Endothelial cell of umbilical vein (primary cell): ENCODE measurements around the gene UPP2. TPM values are rescaled to one million over a fixed set of nuclear protein-coding genes. Genes with fewer than 3 reads are reported as not detected.

Source experiments
- Bru-seq: library from RNA; stranded (reverse); fragments of 400-500 nt; gene quantifications from one replicate; lab custom pipeline; 2021; lab: Mats Ljungman, UMichigan
- BruChase-seq, 2 experiments: library from RNA; stranded (reverse); fragments of 400-500 nt; gene quantifications; one replicate each; lab custom pipeline; 2021; lab: Mats Ljungman, UMichigan
- BruUV-seq: library from RNA; stranded (reverse); fragments of 400-500 nt; replicated peaks from 2 replicates; lab custom pipeline; 2021; lab: Mats Ljungman, UMichigan
- CTCF ChIA-PET: fragments of 300-600, 350-600 bp; sonication (Branson Sonifier 250); formaldehyde crosslinking; loops from one replicate; lab custom pipeline; 2021; ENCODE audit warnings: antibody characterized with exemption, inconsistent platforms; lab: Charles Lee
- POLR2A ChIA-PET: fragments of 300-600, 350-600 bp; sonication (Branson Sonifier 250); formaldehyde crosslinking; loops from one replicate; lab custom pipeline; 2021; ENCODE audit warnings: antibody characterized with exemption, inconsistent platforms; lab: Charles Lee
- DNase-seq: peaks from one replicate; pipeline ENCODE4 v3.0.0-alpha.2; 2011; ENCODE audit warnings: low read depth, low spot score
- FAIRE-seq: peaks from 2 replicates; lab custom pipeline; 2011; peaks lifted over from hg19 to GRCh38; lab: Jason Lieb, UNC
- H2AFZ ChIP-seq: 2 replicates; pipeline ENCODE4 v1.6.0; 2012; ENCODE audit warnings: low read depth, low read length, control low read depth, inconsistent platforms
- H3K27ac ChIP-seq: 2 replicates; pipeline ENCODE4 v1.5.1; 2011; ENCODE audit warnings: low read depth, mild to moderate bottlenecking, control low read depth, low read length, moderate library complexity; ENCODE audit not compliant: insufficient read depth
- H3K27me3 ChIP-seq, 2 experiments: 2 replicates each; pipeline versions ENCODE4 v1.6.0 to v1.6.1; 2011; ENCODE audit warnings: low read length in 2 of 2, mixed read lengths in 1 of 2; ENCODE audit not compliant: control insufficient read depth in 2 of 2, insufficient read depth in 2 of 2
- H3K36me3 ChIP-seq, 2 experiments: 2 replicates in 1 of 2; 3 replicates in 1 of 2; pipeline ENCODE4 v1.5.1; 2011; ENCODE audit warnings: low read length in 2 of 2, mild to moderate bottlenecking in 1 of 2, moderate library complexity in 1 of 2; ENCODE audit not compliant: control insufficient read depth in 2 of 2, insufficient read depth in 2 of 2; ENCODE audit errors: extremely low read depth in 1 of 2
- H3K4me1 ChIP-seq: 3 replicates; pipeline ENCODE4 v1.5.1; 2011; ENCODE audit warnings: mild to moderate bottlenecking, low read length; ENCODE audit not compliant: control insufficient read depth, insufficient read depth; ENCODE audit errors: extremely low read depth
- H3K4me2 ChIP-seq: 2 replicates; pipeline ENCODE4 v1.6.1; 2011; ENCODE audit warnings: low read length, control low read depth, mixed read lengths; ENCODE audit not compliant: insufficient read depth
- H3K4me3 ChIP-seq, 3 experiments: fragments of 200-600 bp in 1 of 3; sonication (generic), shearing (Covaris generic) in 1 of 3; replicated peaks in 1 of 3; 2 replicates each; pipeline ENCODE4 v1.5.1; 2011 to 2016; ENCODE audit warnings: control low read depth in 3 of 3, low read length in 3 of 3, mild to moderate bottlenecking in 2 of 3, inconsistent platforms in 1 of 3, low read depth in 1 of 3, moderate library complexity in 1 of 3; ENCODE audit not compliant: insufficient read depth in 1 of 3
- H3K79me2 ChIP-seq: 2 replicates; pipeline ENCODE4 v1.6.0; 2012; ENCODE audit warnings: low read length, inconsistent platforms; ENCODE audit not compliant: control insufficient read depth, insufficient read depth
- H3K9ac ChIP-seq: replicated peaks from 2 replicates; pipeline ENCODE3; 2011; ENCODE audit warnings: low read length, control low read depth; ENCODE audit not compliant: insufficient read depth; ENCODE audit errors: extremely low read depth
- H3K9me1 ChIP-seq: replicated peaks from 3 replicates; pipeline ENCODE4 v1.6.0; 2011; ENCODE audit warnings: mild to moderate bottlenecking, low read length; ENCODE audit not compliant: control insufficient read depth, insufficient read depth; ENCODE audit errors: extremely low read depth
- H3K9me3 ChIP-seq: replicated peaks from 2 replicates; pipeline ENCODE4 v1.5.1; 2012; ENCODE audit warnings: low read length, inconsistent platforms; ENCODE audit not compliant: control insufficient read depth, insufficient read depth
- H4K20me1 ChIP-seq: replicated peaks from 2 replicates; pipeline ENCODE3; 2011; ENCODE audit warnings: mild to moderate bottlenecking, low read length; ENCODE audit not compliant: control insufficient read depth, insufficient read depth; ENCODE audit errors: extremely low read depth
- CTCF ChIP-seq, 2 donors: IDR thresholded peaks; 1 replicate in 1 of 2; 2 replicates in 1 of 2; pipeline ENCODE4 v1.5.1; 2011; ENCODE audit warnings: low read length in 2 of 2, mild to moderate bottlenecking in 2 of 2, moderate library complexity in 2 of 2, control low read depth in 1 of 2, inconsistent platforms in 1 of 2, low read depth in 1 of 2; ENCODE audit not compliant: insufficient read depth in 1 of 2; ENCODE audit errors: extremely low read depth in 1 of 2
- EZH2 ChIP-seq: IDR thresholded peaks from 2 replicates; pipeline ENCODE4 v1.6.1; 2012; ENCODE audit warnings: borderline replicate concordance, low read depth, mild to moderate bottlenecking, moderate library complexity, low read length, inconsistent platforms; ENCODE audit not compliant: severe bottlenecking
- JUN ChIP-seq: IDR thresholded peaks from 2 replicates; pipeline ENCODE4 v1.6.1; 2011; ENCODE audit warnings: borderline replicate concordance, low read depth; ENCODE audit not compliant: insufficient read length, insufficient read depth
- MYC ChIP-seq: IDR thresholded peaks from one replicate; pipeline ENCODE4 v1.6.1; 2011; ENCODE audit warnings: mild to moderate bottlenecking, low read depth, low read length
- dilution Hi-C: fragments of 300-500 bp; cut with MboI; formaldehyde crosslinking; loops from one replicate; pipeline ENCODE4 v1.15.0; 2019; ENCODE audit warnings: low sequenced_read_pairs; ENCODE audit not compliant: extremely low pct_ligation_motif_present
- intact Hi-C: fragments of 100-400 bp; cut with micrococcal nuclease; formaldehyde crosslinking; loops from one replicate; pipeline ENCODE4 v1.10.0; 2022
- long read RNA-seq: library from polyadenylated mRNA; stranded (forward); transcript quantifications from one replicate; pipeline ENCODE4 v2.0.0, GENCODE V29; 2021
- polyA minus RNA-seq, 3 experiments: library from RNA; depleted of rRNA, polyadenylated mRNA; stranded (reverse); fragments of >200 nt; gene quantifications; 1 replicate in 1 of 3; 2 replicates in 2 of 3; pipeline ENCODE4 v1.2.3, GENCODE V29; 2011
- polyA plus RNA-seq, 4 experiments: library from polyadenylated mRNA; depleted of rRNA in 3 of 4; stranded (reverse) in 3 of 4; unstranded in 1 of 4; fragments of >200 nt; gene quantifications; 2 replicates each; pipeline versions ENCODE4 v1.2.1 to v1.2.3, GENCODE V29; 2011 to 2012; ENCODE audit warnings: missing spikeins in 1 of 4
- total RNA-seq: library from RNA; stranded (reverse); gene quantifications from 2 replicates; pipeline ENCODE4 v1.2.3, GENCODE V29; 2021

UPP2 gene
- total RNA-seq (not detected in 2 replicates), polyA plus RNA-seq (not detected in 2 replicates), polyA minus RNA-seq (not detected in 2 replicates), Bru-seq, nascent RNA (percentile 12 among the genes with signal in this experiment), BruChase-seq, experiment 1, labeled RNA remaining after a 6-hour chase (percentile 14 among the genes with signal in this experiment), BruChase-seq, experiment 2, labeled RNA remaining after a 2-hour chase (percentile 15 among the genes with signal in this experiment)
- not detected in 2 replicates for polyA plus RNA-seq (2011; cell fraction: cytosol; rRNA removed)
- not detected in 2 replicates for polyA plus RNA-seq (2011; cell fraction: nucleus; rRNA removed)
- not detected in 2 replicates for polyA plus RNA-seq (2012)
- polyA minus RNA-seq (2011; cell fraction: cytosol; rRNA and poly(A)+ RNA removed): not detected
- not detected in 2 replicates for polyA minus RNA-seq (2011; cell fraction: nucleus; rRNA and poly(A)+ RNA removed)
- long read RNA-seq, partial matches to known transcripts: 0 of 1 reads
- long read RNA-seq, other reads (novel, unspliced or antisense): 1 of 1 reads

DNA sequence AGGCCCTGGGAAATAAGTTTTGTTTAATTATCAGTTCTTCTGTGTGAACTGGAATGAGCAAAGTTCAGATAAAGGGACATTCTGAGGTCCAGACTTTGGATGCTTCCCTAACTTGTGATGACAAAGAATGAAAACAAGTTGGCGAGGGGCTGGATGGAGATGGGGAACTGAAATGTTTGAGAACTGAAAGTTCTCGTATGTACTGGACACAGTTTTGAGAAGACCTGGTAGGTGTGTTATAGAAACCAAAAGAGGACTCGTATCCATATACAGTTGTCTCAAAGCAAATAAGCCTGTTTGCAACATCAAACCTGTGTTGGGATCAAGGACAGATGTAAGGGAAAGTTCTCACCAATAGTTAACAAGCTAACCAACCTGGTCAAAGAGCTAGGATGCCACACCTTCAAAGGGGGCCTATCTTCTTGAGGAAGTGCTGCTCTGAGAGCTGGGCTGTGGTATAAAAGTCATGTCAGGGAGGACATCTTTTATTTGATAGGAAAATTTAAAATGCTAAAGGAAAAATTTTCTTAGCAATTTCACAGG, at the start of gene UPP2:
UPP2 (plus strand) TSS at position 493 of the 543 bp plus-strand sequence. CDS start 188 bp downstream, outside the sequence.
- ChIA-PET POLR2A (no interaction called here), CTCF (no interaction called here)

More for the DNA sequence above, at the start of gene UPP2:
- no peaks in the 10 kb centered on the region for H4K20me1 ChIP-seq
- DNase-seq (no peak), FAIRE-seq (no peak)
- no peaks in the 10 kb centered on the region for H3K79me2 ChIP-seq
- intact Hi-C loops: no loop called here
- no peak within 1 kb of the TSS for H3K27ac ChIP-seq
- H3K36me3 ChIP-seq: no peaks in the 10 kb centered on the region
- no peak within 1 kb of the TSS for H3K4me3 ChIP-seq
- dilution Hi-C loops: no loop called here
- BruUV-seq: no TSS peak
- no peak within 1 kb of the TSS for H2AFZ ChIP-seq
- H3K9me1 ChIP-seq: no peaks in the 10 kb centered on the region
- TF ChIP-seq CTCF (IDR thresholded peaks at IDR 0.05; ENCODE audit: extremely low read depth in 1 of 2, insufficient read depth in 1 of 2, low read depth in 1 of 2, low read length in 2 of 2) (no peak), JUN (no peak), EZH2 (no peak), MYC (no peak)
- H3K4me2 ChIP-seq: no peak within 1 kb of the TSS
- no peaks in the 10 kb centered on the region for H3K4me1 ChIP-seq
- no peaks in the 10 kb centered on the region for H3K9me3 ChIP-seq
- peaks cover 0 to 3% of the 10 kb centered on the region in 2 experiments for H3K27me3 ChIP-seq
- no peak within 1 kb of the TSS for H3K9ac ChIP-seq
